ENCODE measurements around the gene GDAP1L1.

DNA sequence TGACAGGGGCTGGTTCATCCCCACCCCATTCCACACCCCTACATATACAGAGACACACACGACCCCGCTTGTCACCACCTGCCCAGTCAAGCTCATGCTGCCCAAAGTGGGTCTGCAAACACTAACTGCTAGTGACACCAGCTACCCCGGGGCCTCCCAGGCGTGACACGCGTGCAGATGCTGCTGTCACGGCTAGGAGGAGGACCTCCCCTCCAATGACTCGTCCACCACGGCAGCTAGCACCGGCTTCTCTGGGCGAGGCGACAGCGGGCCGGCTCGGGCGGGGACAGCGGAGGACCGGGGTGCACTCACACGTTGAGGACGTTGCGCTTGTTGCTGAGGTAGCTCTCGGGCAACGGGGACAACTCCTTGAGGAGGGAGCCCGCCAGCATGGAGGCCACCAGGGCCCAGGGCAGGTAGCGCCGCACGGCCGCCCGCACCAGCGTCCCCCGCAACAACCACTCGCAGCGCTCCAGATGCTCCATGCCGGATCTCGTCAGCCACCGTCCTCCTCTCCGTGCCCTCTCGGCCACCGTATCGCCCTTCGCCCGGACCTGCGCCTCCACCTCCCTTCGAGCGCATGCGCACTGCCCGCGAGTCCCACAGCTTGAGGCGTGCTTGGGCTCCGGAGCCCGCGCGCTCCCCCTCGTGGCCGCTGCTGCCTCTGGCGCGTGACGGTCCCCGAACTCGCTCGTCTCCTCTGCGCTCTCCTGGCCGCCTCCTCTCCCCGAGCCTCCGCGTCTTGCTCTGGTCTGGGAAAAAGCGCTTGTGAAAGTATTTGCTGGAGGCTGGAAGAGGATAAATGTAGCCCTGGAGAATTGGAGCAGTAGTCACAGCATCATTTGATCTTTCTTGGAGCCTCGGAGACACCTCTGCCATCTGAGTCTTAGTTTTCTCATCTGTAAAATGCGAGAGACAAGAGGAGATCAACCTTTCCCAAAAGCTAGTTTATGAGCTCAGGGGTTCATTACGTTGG lies 63.8 kb downstream of the GDAP1L1 start, which contains the start of gene FITM2:
- TF ChIP-seq, protein P1, sequence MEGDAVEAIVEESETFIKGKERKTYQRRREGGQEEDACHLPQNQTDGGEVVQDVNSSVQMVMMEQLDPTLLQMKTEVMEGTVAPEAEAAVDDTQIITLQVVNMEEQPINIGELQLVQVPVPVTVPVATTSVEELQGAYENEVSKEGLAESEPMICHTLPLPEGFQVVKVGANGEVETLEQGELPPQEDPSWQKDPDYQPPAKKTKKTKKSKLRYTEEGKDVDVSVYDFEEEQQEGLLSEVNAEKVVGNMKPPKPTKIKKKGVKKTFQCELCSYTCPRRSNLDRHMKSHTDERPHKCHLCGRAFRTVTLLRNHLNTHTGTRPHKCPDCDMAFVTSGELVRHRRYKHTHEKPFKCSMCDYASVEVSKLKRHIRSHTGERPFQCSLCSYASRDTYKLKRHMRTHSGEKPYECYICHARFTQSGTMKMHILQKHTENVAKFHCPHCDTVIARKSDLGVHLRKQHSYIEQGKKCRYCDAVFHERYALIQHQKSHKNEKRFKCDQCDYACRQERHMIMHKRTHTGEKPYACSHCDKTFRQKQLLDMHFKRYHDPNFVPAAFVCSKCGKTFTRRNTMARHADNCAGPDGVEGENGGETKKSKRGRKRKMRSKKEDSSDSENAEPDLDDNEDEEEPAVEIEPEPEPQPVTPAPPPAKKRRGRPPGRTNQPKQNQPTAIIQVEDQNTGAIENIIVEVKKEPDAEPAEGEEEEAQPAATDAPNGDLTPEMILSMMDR (IDR thresholded peaks at IDR 0.05): peak; percentile 89
- TF ChIP-seq CHD2 (IDR thresholded peaks at IDR 0.05; ENCODE audit: low read length, partially characterized antibody): no peak
- peak; percentile 88 for TF ChIP-seq POLR2A (IDR thresholded peaks at IDR 0.05; ENCODE audit: low read length)
- TF ChIP-seq CEBPB (IDR thresholded peaks at IDR 0.05): no peak
- no peak for TF ChIP-seq PHF8 (IDR thresholded peaks at IDR 0.05; ENCODE audit: borderline replicate concordance, low read depth)
- peak; percentile 87 for TF ChIP-seq MYC (IDR thresholded peaks at IDR 0.05; ENCODE audit: borderline replicate concordance, low read length)
- TF ChIP-seq HDAC2 (IDR thresholded peaks at IDR 0.05): no peak
- TF ChIP-seq EP300 (IDR thresholded peaks at IDR 0.05): no peak
- 0 out of 2 replicates have a peak, but pooled peaks have one; percentile 10 for TF ChIP-seq RFX5 (IDR thresholded peaks at IDR 0.05)
- no peak for TF ChIP-seq MAZ (IDR thresholded peaks at IDR 0.05; ENCODE audit: borderline replicate concordance, low read depth, low read length)
- no peak for TF ChIP-seq ZNF302 (CRISPR knock-in tag; IDR thresholded peaks at IDR 0.05)
- TF ChIP-seq SREBF2 (IDR thresholded peaks at IDR 0.05): no peak
- TF ChIP-seq JUN (IDR thresholded peaks at IDR 0.05): peak in 1 of 2 experiments; percentile 60; a peak in 1 of 5 replicates
